Erythroblast (primary cell): ENCODE results near the gene KHDC4.

Experiments used
- GATA1 ChIP-seq: IDR thresholded peaks from 2 replicates; pipeline ENCODE4 v1.6.1; 2011; ENCODE audit warnings: low read depth, mild to moderate bottlenecking, control low read depth, low read length, moderate library complexity
- POLR2A ChIP-seq: IDR thresholded peaks from 2 replicates; pipeline ENCODE4 v1.6.1; 2011; ENCODE audit warnings: mild to moderate bottlenecking, low read length

GRCh38 chr1:155899683-155900082 lies 34.5 kb downstream of the KHDC4 start:
- TF ChIP-seq POLR2A: no peak
- TF ChIP-seq GATA1: no peak
